ENCODE data around the gene CDH12. TPM values are rescaled to one million over a fixed set of nuclear protein-coding genes. Genes with fewer than 3 reads are reported as not detected.

The CDH12 gene
- total RNA-seq, 1 donor from 2014 or later = 0.26 TPM

GRCh38 chr5:22514231-22514630 is 338.9 kb downstream of the CDH12 start:
- no peak overlapping the region for H3K27ac Mint-ChIP-seq (ENCODE audit: unreplicated experiment)
- H3K4me3 Mint-ChIP-seq (ENCODE audit: unreplicated experiment) = no peak overlapping the region

DNA sequence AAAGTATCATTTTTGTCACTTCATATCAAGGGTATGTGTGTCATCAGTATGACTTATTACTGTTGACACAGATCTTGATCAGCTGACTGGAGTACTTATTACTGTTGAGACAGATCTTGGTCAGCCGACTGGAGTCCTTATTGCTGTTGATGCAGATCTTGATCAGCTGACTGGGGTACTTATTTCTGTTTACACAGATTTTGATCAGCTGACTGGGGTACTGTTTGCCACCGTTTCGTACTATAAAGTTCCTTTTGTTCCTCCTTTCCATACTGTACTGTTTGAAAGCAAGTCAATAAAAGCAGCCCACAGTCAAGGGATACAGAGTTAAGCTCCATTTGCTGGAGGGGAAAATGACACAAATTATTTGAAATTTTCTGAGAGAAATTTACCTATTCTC is 347.3 kb downstream of the CDH12 start:
- H3K4me1 Mint-ChIP-seq (ENCODE audit: unreplicated experiment) = no peaks in the 10 kb centered on the region
- H3K27ac Mint-ChIP-seq (ENCODE audit: unreplicated experiment) = no peak overlapping the region
- H3K27me3 Mint-ChIP-seq (ENCODE audit: unreplicated experiment) = no peaks in the 10 kb centered on the region
- no peak overlapping the region for H3K4me3 Mint-ChIP-seq (ENCODE audit: unreplicated experiment)
- DNase-seq (ENCODE audit: low spot score) = no peak
- H3K9me3 Mint-ChIP-seq (ENCODE audit: unreplicated experiment) = no peaks in the 10 kb centered on the region
- TF ChIP-seq, protein P1, sequence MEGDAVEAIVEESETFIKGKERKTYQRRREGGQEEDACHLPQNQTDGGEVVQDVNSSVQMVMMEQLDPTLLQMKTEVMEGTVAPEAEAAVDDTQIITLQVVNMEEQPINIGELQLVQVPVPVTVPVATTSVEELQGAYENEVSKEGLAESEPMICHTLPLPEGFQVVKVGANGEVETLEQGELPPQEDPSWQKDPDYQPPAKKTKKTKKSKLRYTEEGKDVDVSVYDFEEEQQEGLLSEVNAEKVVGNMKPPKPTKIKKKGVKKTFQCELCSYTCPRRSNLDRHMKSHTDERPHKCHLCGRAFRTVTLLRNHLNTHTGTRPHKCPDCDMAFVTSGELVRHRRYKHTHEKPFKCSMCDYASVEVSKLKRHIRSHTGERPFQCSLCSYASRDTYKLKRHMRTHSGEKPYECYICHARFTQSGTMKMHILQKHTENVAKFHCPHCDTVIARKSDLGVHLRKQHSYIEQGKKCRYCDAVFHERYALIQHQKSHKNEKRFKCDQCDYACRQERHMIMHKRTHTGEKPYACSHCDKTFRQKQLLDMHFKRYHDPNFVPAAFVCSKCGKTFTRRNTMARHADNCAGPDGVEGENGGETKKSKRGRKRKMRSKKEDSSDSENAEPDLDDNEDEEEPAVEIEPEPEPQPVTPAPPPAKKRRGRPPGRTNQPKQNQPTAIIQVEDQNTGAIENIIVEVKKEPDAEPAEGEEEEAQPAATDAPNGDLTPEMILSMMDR (IDR thresholded peaks at IDR 0.05; ENCODE audit: unreplicated experiment) = no peak
- no peaks in the 10 kb centered on the region for H3K36me3 Mint-ChIP-seq (ENCODE audit: low read depth, unreplicated experiment)

More at GRCh38 chr5:22514231-22514630, 338.9 kb downstream of the CDH12 start:
- Mint-ChIP-seq H3K27me3 (ENCODE audit: unreplicated experiment) (no peaks in the 10 kb centered on the region), H3K36me3 (ENCODE audit: low read depth, unreplicated experiment) (no peaks in the 10 kb centered on the region), H3K4me1 (ENCODE audit: unreplicated experiment) (peaks cover 2% of the 10 kb centered on the region), H3K9me3 (ENCODE audit: unreplicated experiment) (no peaks in the 10 kb centered on the region)
- TF ChIP-seq, protein P1 (IDR thresholded peaks at IDR 0.05; ENCODE audit: unreplicated experiment) = no peak
- DNase-seq (ENCODE audit: low spot score) = no peak

GRCh38 chr5:22504411-22504810 is 348.7 kb downstream of the CDH12 start:
- H3K27ac Mint-ChIP-seq (ENCODE audit: unreplicated experiment) = no peak overlapping the region
- H3K4me3 Mint-ChIP-seq (ENCODE audit: unreplicated experiment) = no peak overlapping the region
- no peak for DNase-seq (ENCODE audit: low spot score)
- no peaks in the 10 kb centered on the region for H3K36me3 Mint-ChIP-seq (ENCODE audit: low read depth, unreplicated experiment)
- no peaks in the 10 kb centered on the region for H3K27me3 Mint-ChIP-seq (ENCODE audit: unreplicated experiment)
- TF ChIP-seq, protein P1 (IDR thresholded peaks at IDR 0.05; ENCODE audit: unreplicated experiment) = no peak
- H3K4me1 Mint-ChIP-seq (ENCODE audit: unreplicated experiment) = no peaks in the 10 kb centered on the region
- no peaks in the 10 kb centered on the region for H3K9me3 Mint-ChIP-seq (ENCODE audit: unreplicated experiment)

DNA sequence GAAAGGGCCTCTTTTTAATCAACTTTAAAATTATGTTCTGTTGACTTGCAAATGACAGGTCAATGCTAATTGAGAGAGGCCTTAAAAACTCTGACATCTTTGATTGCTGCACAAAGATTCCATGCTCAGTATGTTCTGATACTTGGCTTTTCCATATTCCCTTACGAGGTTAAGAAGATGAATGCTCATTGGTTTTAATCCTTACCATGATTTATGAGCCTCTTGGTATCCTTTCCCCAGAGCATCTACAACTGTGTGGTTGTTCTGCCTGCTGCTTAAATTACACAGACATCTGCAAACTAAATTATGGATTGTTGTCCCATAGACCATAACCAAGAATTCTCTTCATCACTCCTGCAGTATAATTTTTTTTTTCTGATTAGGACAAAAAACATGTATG is 352.6 kb downstream of the CDH12 start:
- Mint-ChIP-seq H3K9me3 (ENCODE audit: unreplicated experiment) (no peaks in the 10 kb centered on the region), H3K4me1 (ENCODE audit: unreplicated experiment) (no peaks in the 10 kb centered on the region), H3K36me3 (ENCODE audit: low read depth, unreplicated experiment) (no peaks in the 10 kb centered on the region), H3K4me3 (ENCODE audit: unreplicated experiment) (no peak overlapping the region), H3K27me3 (ENCODE audit: unreplicated experiment) (no peaks in the 10 kb centered on the region), H3K27ac (ENCODE audit: unreplicated experiment) (no peak overlapping the region)
- TF ChIP-seq, protein P1 (IDR thresholded peaks at IDR 0.05; ENCODE audit: unreplicated experiment) = no peak
- no peak for DNase-seq (ENCODE audit: low spot score)

- Mint-ChIP-seq H3K9me3 (ENCODE audit: unreplicated experiment) (no peaks in the 10 kb centered on the region), H3K27ac (ENCODE audit: unreplicated experiment) (no peak overlapping the region), H3K4me1 (ENCODE audit: unreplicated experiment) (no peaks in the 10 kb centered on the region), H3K27me3 (ENCODE audit: unreplicated experiment) (no peaks in the 10 kb centered on the region), H3K4me3 (ENCODE audit: unreplicated experiment) (no peak overlapping the region), H3K36me3 (ENCODE audit: low read depth, unreplicated experiment) (no peaks in the 10 kb centered on the region)
- DNase-seq (ENCODE audit: low spot score) = no peak
- TF ChIP-seq, protein P1 (IDR thresholded peaks at IDR 0.05; ENCODE audit: unreplicated experiment) = no peak
Measured at GRCh38 chr5:22496666-22497065, 356.5 kb downstream of the CDH12 start.

All from endothelial cell (in vitro differentiated cells).